Muscle layer of duodenum (tissue), 2 donors: ENCODE results near the gene INAFM2.

Source experiments
- H3K27ac ChIP-seq: one replicate; pipeline ENCODE4 v1.7.0; 2013; ENCODE audit warnings: mild to moderate bottlenecking, low read length
- H3K27me3 ChIP-seq: one replicate; pipeline ENCODE4 v1.7.0; 2013; ENCODE audit warnings: low read depth, mild to moderate bottlenecking, control low read depth, low read length
- H3K36me3 ChIP-seq, 2 donors: one replicate each; pipeline ENCODE4 v1.7.0; 2013; ENCODE audit warnings: low read length in 2 of 2, control low read depth in 1 of 2, mild to moderate bottlenecking in 1 of 2; ENCODE audit not compliant: insufficient read depth in 2 of 2, control insufficient read depth in 1 of 2
- H3K4me1 ChIP-seq, 2 donors: one replicate each; pipeline ENCODE4 v1.7.0; 2013; ENCODE audit warnings: low read length in 2 of 2, mild to moderate bottlenecking in 2 of 2, control low read depth in 1 of 2, moderate library complexity in 1 of 2; ENCODE audit not compliant: insufficient read depth in 2 of 2, control insufficient read depth in 1 of 2
- H3K4me3 ChIP-seq, 2 donors: one replicate each; pipeline ENCODE4 v1.7.0; 2013; ENCODE audit warnings: low read length in 2 of 2, low read depth in 1 of 2, mild to moderate bottlenecking in 1 of 2
- H3K9me3 ChIP-seq, 2 donors: one replicate each; pipeline ENCODE4 v1.7.0; 2013; ENCODE audit warnings: low read length in 2 of 2, control low read depth in 1 of 2, mild to moderate bottlenecking in 1 of 2; ENCODE audit not compliant: control insufficient read depth in 1 of 2
- donor health status: healthy.

INAFM2 gene

GRCh38 chr15:40339621-40339945 is 16.1 kb downstream of the INAFM2 start:
- peak overlapping the region; percentile 54 to 56 for H3K4me3 ChIP-seq

GRCh38 chr15:40340038-40340739 is 16.7 kb downstream of the INAFM2 start:
- Histone ChIP-seq H3K27ac (peak overlapping the region; percentile 93), H3K4me3 (peak overlapping the region; percentile 54 to 56), H3K4me1 (peaks cover 47 to 91% of the 10 kb centered on the region in 2 donors)

More at GRCh38 chr15:40339621-40339945, 16.1 kb downstream of the INAFM2 start:
- Histone ChIP-seq H3K4me1 (peaks cover 51 to 92% of the 10 kb centered on the region in 2 donors), H3K9me3 (no peaks in the 10 kb centered on the region), H3K27me3 (no peaks in the 10 kb centered on the region), H3K27ac (peak overlapping the region; percentile 93), H3K36me3 (peaks cover 0 to 18% of the 10 kb centered on the region in 2 donors)

GRCh38 chr15:40340740-40341400 is 17.4 kb downstream of the INAFM2 start, which contains the start of gene CCDC9B:
TSS of gene CCDC9B (minus strand) at chr15:40340939. CDS start at chr15:40340819, 120 bp downstream.
- Histone ChIP-seq H3K4me1 (peaks cover 47 to 84% of the 10 kb centered on the region in 2 donors), H3K27me3 (no peaks in the 10 kb centered on the region), H3K4me3 (peak within 1 kb of the TSS; percentile 54 to 56), H3K27ac (peak within 1 kb of the TSS; percentile 93), H3K36me3 (peaks cover 0 to 8% of the 10 kb centered on the region in 2 donors), H3K9me3 (no peaks in the 10 kb centered on the region)

More at GRCh38 chr15:40340038-40340739, 16.7 kb downstream of the INAFM2 start:
- H3K36me3 ChIP-seq = peaks cover 0 to 15% of the 10 kb centered on the region in 2 donors
- no peaks in the 10 kb centered on the region for H3K27me3 ChIP-seq
- H3K9me3 ChIP-seq = no peaks in the 10 kb centered on the region

- peaks cover 38 to 67% of the 10 kb centered on the region in 2 donors for H3K4me1 ChIP-seq
- no peaks in the 10 kb centered on the region for H3K9me3 ChIP-seq
- no peaks in the 10 kb centered on the region for H3K27me3 ChIP-seq
- H3K27ac ChIP-seq = peak overlapping the region; percentile 60
- H3K4me3 ChIP-seq = no peak overlapping the region
- H3K36me3 ChIP-seq = peaks cover 0 to 5% of the 10 kb centered on the region in 2 donors
These were observed 19.2 kb downstream of the INAFM2 start for GRCh38 chr15:40342416-40343320.

- H3K27ac ChIP-seq = peak overlapping the region; percentile 60
- peaks cover 0 to 5% of the 10 kb centered on the region in 2 donors for H3K36me3 ChIP-seq
- no peaks in the 10 kb centered on the region for H3K27me3 ChIP-seq
- peaks cover 30 to 58% of the 10 kb centered on the region in 2 donors for H3K4me1 ChIP-seq
- no peaks in the 10 kb centered on the region for H3K9me3 ChIP-seq
- H3K4me3 ChIP-seq = no peak overlapping the region
These were observed 20.0 kb downstream of the INAFM2 start for GRCh38 chr15:40343512-40343911.

- H3K36me3 ChIP-seq = peaks cover 0 to 5% of the 10 kb centered on the region in 2 donors
- no peaks in the 10 kb centered on the region for H3K27me3 ChIP-seq
- H3K27ac ChIP-seq = peak overlapping the region; percentile 5
- no peaks in the 10 kb centered on the region for H3K9me3 ChIP-seq
- no peak overlapping the region for H3K4me3 ChIP-seq
- peaks cover 27 to 51% of the 10 kb centered on the region in 2 donors for H3K4me1 ChIP-seq
These were observed 20.7 kb downstream of the INAFM2 start for GRCh38 chr15:40344217-40344616.

GRCh38 chr15:40344631-40345120 is 21.2 kb downstream of the INAFM2 start:
- Histone ChIP-seq H3K4me3 (no peak overlapping the region), H3K27me3 (no peaks in the 10 kb centered on the region), H3K9me3 (no peaks in the 10 kb centered on the region), H3K4me1 (peaks cover 22 to 46% of the 10 kb centered on the region in 2 donors), H3K36me3 (peaks cover 0 to 5% of the 10 kb centered on the region in 2 donors), H3K27ac (no peak overlapping the region)

- no peaks in the 10 kb centered on the region for H3K9me3 ChIP-seq
- peak overlapping the region; percentile 86 for H3K27ac ChIP-seq
- H3K4me3 ChIP-seq = no peak overlapping the region
- peaks cover 0 to 3% of the 10 kb centered on the region in 2 donors for H3K36me3 ChIP-seq
- no peaks in the 10 kb centered on the region for H3K27me3 ChIP-seq
- peaks cover 15 to 40% of the 10 kb centered on the region in 2 donors for H3K4me1 ChIP-seq
These were observed 21.9 kb downstream of the INAFM2 start for GRCh38 chr15:40345225-40345866.

- Histone ChIP-seq H3K27ac (peak overlapping the region; percentile 86), H3K9me3 (no peaks in the 10 kb centered on the region), H3K36me3 (no peaks in the 10 kb centered on the region), H3K27me3 (no peaks in the 10 kb centered on the region), H3K4me1 (peaks cover 12 to 33% of the 10 kb centered on the region in 2 donors), H3K4me3 (no peak overlapping the region)
These were observed 22.5 kb downstream of the INAFM2 start for GRCh38 chr15:40345867-40346578.
